IPS-20b (cell line): ENCODE measurements around the gene EFCC1.

ENCODE experiments used
- H3K27ac ChIP-seq: one replicate; pipeline ENCODE4 v1.5.1; 2013; ENCODE audit warnings: low read length
- H3K27me3 ChIP-seq: 2 replicates; pipeline ENCODE4 v1.6.1; 2013; ENCODE audit warnings: mild to moderate bottlenecking, low read length, inconsistent platforms; ENCODE audit not compliant: insufficient read depth
- H3K36me3 ChIP-seq: 2 replicates; pipeline ENCODE4 v1.6.1; 2013; ENCODE audit warnings: low read depth, mild to moderate bottlenecking, inconsistent platforms, low read length, moderate library complexity; ENCODE audit not compliant: insufficient read depth
- H3K4me1 ChIP-seq: 2 replicates; pipeline ENCODE4 v1.6.1; 2013; ENCODE audit warnings: mild to moderate bottlenecking, control low read depth, inconsistent platforms, low read length, moderate library complexity; ENCODE audit not compliant: insufficient read depth
- H3K4me3 ChIP-seq: 2 replicates; pipeline ENCODE4 v1.5.1; 2013; ENCODE audit warnings: mild to moderate bottlenecking, low read length, inconsistent platforms
- H3K9ac ChIP-seq: 2 replicates; pipeline ENCODE4 v1.6.1; 2013; ENCODE audit warnings: low read depth, mild to moderate bottlenecking, inconsistent platforms, low read length, moderate library complexity
- H3K9me3 ChIP-seq: 2 replicates; pipeline ENCODE4 v1.6.1; 2013; ENCODE audit warnings: mild to moderate bottlenecking, low read depth, low read length, inconsistent platforms; ENCODE audit not compliant: insufficient read depth

EFCC1 gene

GRCh38 chr3:129001101-129001805, at the start of gene EFCC1:
Gene EFCC1, plus strand, starts transcription at chr3:129001304. Its CDS starts 325 bp downstream, at chr3:129001629.
- no peak within 1 kb of the TSS for H3K27ac ChIP-seq
- peak within 1 kb of the TSS; percentile 73 for H3K4me3 ChIP-seq
- H3K9me3 ChIP-seq: no peaks in the 10 kb centered on the region
- H3K27me3 ChIP-seq: peaks cover 99% of the 10 kb centered on the region
- peaks cover 8% of the 10 kb centered on the region; the same call in 1 of the 2 replicates for H3K4me1 ChIP-seq
- peak within 1 kb of the TSS; percentile 28; the same call in 1 of the 2 replicates for H3K9ac ChIP-seq
- H3K36me3 ChIP-seq: no peaks in the 10 kb centered on the region

- Histone ChIP-seq H3K9ac (no peak overlapping the region), H3K27me3 (no peaks in the 10 kb centered on the region), H3K27ac (no peak overlapping the region), H3K4me3 (no peak overlapping the region), H3K9me3 (peaks cover 13% of the 10 kb centered on the region; the same call in 1 of the 2 replicates), H3K36me3 (no peaks in the 10 kb centered on the region), H3K4me1 (no peaks in the 10 kb centered on the region)
Observed at GRCh38 chr3:128956440-128956839, 44.7 kb upstream of the EFCC1 start.

DNA sequence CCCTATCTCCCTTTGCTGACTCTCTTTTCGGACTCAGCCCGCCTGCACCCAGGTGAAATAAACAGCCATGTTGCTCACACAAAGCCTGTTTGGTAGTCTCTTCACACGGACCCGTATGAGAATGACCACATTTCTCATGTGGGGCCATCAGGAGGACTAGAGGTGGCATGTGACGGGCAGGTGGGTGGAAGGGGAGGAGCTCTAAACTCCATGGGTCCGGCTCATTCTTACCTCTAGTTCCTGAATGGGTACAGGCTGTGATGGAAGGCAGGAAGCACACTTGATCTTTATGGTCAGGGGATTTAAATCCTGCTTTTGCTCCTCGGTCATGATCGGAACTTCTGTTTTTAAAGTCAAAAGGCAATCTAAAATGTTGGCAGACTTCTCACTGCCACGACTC, 35.8 kb upstream of the EFCC1 start:
- Histone ChIP-seq H3K4me1 (no peaks in the 10 kb centered on the region), H3K27ac (no peak overlapping the region), H3K9ac (no peak overlapping the region)

GRCh38 chr3:128965818-128966217, 35.3 kb upstream of the EFCC1 start:
- H3K27ac ChIP-seq: no peak overlapping the region
- H3K27me3 ChIP-seq: no peaks in the 10 kb centered on the region
- no peaks in the 10 kb centered on the region for H3K4me1 ChIP-seq
- no peaks in the 10 kb centered on the region for H3K9me3 ChIP-seq
- H3K4me3 ChIP-seq: no peak overlapping the region
- no peak overlapping the region for H3K9ac ChIP-seq
- no peaks in the 10 kb centered on the region for H3K36me3 ChIP-seq

More for the DNA sequence above, 35.8 kb upstream of the EFCC1 start:
- Histone ChIP-seq H3K36me3 (no peaks in the 10 kb centered on the region), H3K4me3 (no peak overlapping the region), H3K9me3 (no peaks in the 10 kb centered on the region), H3K27me3 (no peaks in the 10 kb centered on the region)

DNA sequence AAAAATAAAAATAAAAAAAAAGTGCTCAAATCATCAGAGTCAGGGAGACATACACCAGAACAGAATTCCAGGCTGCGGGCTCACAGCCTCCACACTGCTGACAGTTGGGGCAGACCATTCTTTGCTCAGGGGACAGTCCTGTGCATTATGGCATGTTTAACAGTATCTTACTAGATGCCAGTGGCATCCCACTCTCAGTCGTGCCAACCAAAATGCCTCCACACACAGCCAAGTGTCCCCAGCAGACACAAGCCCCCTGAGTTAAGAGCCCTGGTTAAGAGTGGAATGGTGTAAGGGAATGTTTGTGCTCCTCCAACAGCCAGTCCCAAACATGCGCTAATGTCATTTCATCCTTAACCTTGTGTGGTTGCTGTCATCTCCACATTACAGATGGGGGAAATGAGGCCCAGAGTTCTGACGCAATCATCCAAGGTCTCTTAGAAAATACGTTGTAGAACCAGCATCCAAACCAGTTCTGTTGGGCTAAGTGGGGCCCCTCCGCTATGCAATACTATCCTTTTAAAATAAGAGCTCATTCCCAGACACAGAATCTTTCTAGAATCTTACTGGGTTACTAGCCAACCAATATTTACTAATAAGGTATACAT, 33.3 kb upstream of the EFCC1 start:
- Histone ChIP-seq H3K4me1 (no peaks in the 10 kb centered on the region), H3K27me3 (no peaks in the 10 kb centered on the region), H3K36me3 (no peaks in the 10 kb centered on the region), H3K4me3 (no peak overlapping the region), H3K9ac (no peak overlapping the region), H3K9me3 (no peaks in the 10 kb centered on the region), H3K27ac (no peak overlapping the region)

DNA sequence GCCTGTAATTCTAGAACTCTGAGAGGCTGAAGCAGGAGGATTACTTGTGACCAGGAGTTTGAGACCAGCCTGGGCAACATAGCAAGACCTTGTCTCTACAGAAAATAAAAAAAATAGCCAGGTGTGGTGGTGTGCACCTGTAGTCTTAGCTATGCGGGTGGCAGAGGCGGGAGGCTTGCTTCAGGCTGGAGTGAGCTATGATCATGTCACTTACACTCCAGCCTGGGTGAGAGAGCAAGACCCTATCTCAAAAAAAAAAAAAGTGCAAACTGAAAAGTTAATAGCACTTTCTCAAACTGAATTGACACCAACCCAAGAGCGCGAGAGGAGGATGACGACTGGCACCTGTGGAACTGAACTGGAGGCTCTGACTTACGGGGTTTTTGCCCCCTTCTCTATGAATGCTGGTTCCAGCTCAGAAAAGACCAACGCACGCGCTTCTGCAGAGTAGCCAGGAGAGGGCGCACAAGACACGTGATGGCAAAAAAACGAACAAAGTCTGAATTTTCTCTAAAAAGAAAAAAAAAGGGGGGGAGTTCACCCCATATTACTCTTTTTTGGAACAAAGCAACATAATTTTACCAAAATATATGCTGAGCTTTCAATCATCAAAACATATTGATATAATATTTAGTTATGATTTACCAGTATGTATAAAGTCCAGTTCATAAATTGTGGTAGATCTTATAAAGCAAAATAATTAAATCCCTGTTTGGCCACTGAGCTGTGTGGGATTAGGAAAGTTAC, 30.9 kb upstream of the EFCC1 start:
- H3K9ac ChIP-seq: no peak overlapping the region

DNA sequence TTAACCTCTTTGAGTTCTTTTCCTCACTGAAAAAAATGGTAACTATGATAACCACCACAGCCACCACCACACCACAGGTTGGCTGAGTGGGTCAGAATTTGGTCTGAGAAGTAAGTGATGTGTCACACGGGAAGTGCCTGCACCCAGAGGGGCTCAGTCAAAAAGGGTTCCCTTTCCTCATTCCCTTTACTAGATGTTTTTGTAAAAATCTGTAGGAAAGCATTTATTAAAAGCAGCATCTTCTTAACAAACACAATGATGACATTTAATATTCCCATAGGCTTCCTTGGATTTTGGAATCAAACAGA, 30.4 kb upstream of the EFCC1 start:
- no peaks in the 10 kb centered on the region for H3K27me3 ChIP-seq
- no peaks in the 10 kb centered on the region for H3K36me3 ChIP-seq
- H3K27ac ChIP-seq: no peak overlapping the region
- H3K4me3 ChIP-seq: no peak overlapping the region
- H3K4me1 ChIP-seq: no peaks in the 10 kb centered on the region
- H3K9me3 ChIP-seq: no peaks in the 10 kb centered on the region
- H3K9ac ChIP-seq: no peak overlapping the region

More for the DNA sequence above, 30.9 kb upstream of the EFCC1 start:
- H3K27me3 ChIP-seq: no peaks in the 10 kb centered on the region
- H3K36me3 ChIP-seq: no peaks in the 10 kb centered on the region
- H3K9me3 ChIP-seq: no peaks in the 10 kb centered on the region
- H3K27ac ChIP-seq: no peak overlapping the region
- no peaks in the 10 kb centered on the region for H3K4me1 ChIP-seq
- no peak overlapping the region for H3K4me3 ChIP-seq

DNA sequence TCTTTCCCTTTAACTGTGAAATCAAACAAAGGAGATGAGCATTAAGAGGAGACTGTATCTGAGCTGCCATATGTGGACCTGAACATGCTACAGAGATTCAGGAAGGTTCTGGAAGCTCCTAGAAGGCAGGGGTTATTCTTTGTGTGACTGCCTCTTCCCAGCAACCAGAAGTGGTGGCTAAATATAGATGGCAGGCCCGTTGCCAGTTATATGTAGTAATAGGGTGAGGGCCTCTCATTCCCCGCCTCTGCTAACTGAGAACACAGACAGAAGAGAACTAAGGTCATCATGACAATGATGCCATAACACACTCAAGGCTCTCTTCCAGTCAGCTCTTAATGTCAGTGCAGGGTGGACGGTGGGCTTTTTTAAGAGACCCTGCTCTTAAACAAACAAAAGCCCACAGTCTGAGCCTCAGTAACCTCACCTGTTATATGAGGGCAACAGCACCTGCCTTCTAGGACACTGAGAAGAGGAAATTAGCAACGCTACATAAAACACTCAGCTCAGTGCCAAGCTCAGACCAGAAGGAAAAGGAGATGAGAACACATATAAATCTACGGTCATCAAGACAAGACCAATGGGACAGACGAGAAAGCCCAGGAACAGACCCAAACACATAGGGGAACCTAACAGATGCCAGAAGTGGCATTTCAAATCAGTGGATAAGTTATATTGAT, 29.5 kb upstream of the EFCC1 start:
- Histone ChIP-seq H3K4me3 (no peak overlapping the region), H3K9me3 (no peaks in the 10 kb centered on the region), H3K27ac (no peak overlapping the region), H3K9ac (no peak overlapping the region), H3K36me3 (no peaks in the 10 kb centered on the region), H3K27me3 (no peaks in the 10 kb centered on the region), H3K4me1 (no peaks in the 10 kb centered on the region)

DNA sequence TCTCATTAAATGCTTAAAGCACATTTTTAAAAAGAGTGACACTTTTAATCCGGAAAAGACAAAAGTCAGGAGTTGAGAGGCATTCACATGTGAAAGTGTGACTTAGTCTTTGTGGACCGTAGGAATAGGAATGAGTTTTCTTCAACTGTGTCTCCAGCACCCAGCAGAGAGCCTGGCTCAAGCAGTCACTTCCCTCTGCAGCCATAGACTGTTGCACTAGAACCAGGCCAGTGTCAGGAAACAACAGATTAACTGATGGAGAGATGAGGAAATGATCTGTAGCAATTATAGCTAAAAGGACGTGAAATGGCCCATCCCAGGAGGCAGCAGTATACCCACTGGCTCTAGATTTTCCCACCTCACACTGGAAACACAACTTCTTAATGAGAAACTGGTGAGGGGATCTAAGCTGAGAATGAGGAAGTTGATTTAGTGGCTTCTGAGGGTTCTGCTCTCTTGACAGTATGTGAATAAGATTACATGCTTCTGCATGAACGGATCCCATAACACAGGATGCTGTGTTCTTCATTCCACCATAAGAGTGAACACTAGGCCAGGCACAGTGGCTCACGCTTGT, 27.0 kb upstream of the EFCC1 start:
- H3K27ac ChIP-seq: no peak overlapping the region
- H3K9ac ChIP-seq: no peak overlapping the region
- H3K36me3 ChIP-seq: no peaks in the 10 kb centered on the region
- no peaks in the 10 kb centered on the region for H3K27me3 ChIP-seq
- no peak overlapping the region for H3K4me3 ChIP-seq
- H3K9me3 ChIP-seq: no peaks in the 10 kb centered on the region
- H3K4me1 ChIP-seq: no peaks in the 10 kb centered on the region

DNA sequence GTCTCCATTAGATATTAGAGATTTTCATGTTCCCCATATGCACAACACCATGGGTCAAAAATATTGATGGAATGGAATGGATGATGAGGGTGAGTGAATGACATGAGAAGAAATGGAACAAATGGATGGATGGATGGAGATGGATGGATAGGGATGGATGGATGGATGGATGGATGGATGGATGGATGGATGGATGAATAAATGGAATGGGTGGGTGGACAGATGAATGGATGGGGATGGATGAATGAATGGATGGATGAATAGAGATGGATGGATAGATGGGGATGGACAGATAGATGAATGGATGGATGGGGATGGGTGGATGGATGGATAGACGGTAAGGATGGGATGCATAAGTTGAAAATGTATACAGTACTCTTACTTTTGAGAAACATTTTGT, 25.8 kb upstream of the EFCC1 start:
- Histone ChIP-seq H3K9ac (no peak overlapping the region), H3K4me3 (no peak overlapping the region), H3K36me3 (no peaks in the 10 kb centered on the region), H3K27ac (no peak overlapping the region), H3K9me3 (no peaks in the 10 kb centered on the region), H3K27me3 (no peaks in the 10 kb centered on the region), H3K4me1 (no peaks in the 10 kb centered on the region)

GRCh38 chr3:128983293-128984069, 17.6 kb upstream of the EFCC1 start:
- H3K36me3 ChIP-seq: no peaks in the 10 kb centered on the region
- no peaks in the 10 kb centered on the region for H3K4me1 ChIP-seq
- no peak overlapping the region for H3K27ac ChIP-seq
- H3K27me3 ChIP-seq: peaks cover 11% of the 10 kb centered on the region; the same call in 1 of the 2 replicates
- no peak overlapping the region for H3K4me3 ChIP-seq
- no peak overlapping the region for H3K9ac ChIP-seq
- no peaks in the 10 kb centered on the region for H3K9me3 ChIP-seq
